GM19328 (cell line): ENCODE results near the gene IFT80.
"Not testable (repeated sequence)": the region's sequence is repeated elsewhere in the genome, so short reads cannot be mapped to it uniquely, and the experiment has no call there.

Experiments
- ATAC-seq: cut with Tn5 transposase; IDR thresholded peaks from one replicate; pipeline ENCODE4 v1.9.1; 2021; ENCODE audit warnings: mild to moderate bottlenecking, moderate library complexity; ENCODE audit not compliant: unreplicated experiment

Gene IFT80

DNA sequence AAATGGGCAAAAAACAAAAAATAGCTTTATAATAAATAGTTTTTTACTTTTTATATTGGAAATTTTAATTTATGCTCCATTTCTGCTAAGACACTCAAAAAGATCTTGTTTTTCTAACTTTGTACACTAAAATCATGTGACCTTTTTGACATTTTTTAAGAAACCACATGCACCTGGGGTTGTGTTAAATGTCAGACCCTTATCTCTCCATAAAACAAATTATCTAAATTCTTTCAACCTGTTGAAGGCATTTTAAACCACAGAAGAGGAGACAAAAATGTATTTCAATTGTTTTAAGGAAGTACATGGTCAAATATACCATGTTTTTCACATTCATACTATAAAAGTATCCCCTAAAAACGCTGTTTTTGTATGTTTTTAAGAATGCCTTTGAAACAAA lies 29.2 kb downstream of the IFT80 start:
- no peak for ATAC-seq

DNA sequence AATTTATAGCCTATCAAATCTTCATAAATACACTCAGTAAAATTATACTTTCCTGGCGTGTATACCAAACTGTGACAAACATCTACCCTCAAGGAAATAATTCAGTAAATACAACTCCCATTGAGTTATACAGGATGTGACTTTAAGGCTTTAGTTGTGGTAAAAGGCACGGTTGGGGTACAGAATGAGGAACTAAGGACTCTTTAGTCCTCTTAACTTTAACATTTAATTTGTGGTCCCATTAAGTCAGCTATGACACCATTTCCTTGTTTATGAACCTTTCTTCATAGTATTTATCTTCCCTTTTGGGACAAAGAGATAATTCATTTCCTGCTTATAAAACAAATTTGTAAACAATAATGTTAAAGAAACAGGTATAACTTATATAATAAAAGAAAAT lies 30.2 kb downstream of the IFT80 start:
- no peak for ATAC-seq

DNA sequence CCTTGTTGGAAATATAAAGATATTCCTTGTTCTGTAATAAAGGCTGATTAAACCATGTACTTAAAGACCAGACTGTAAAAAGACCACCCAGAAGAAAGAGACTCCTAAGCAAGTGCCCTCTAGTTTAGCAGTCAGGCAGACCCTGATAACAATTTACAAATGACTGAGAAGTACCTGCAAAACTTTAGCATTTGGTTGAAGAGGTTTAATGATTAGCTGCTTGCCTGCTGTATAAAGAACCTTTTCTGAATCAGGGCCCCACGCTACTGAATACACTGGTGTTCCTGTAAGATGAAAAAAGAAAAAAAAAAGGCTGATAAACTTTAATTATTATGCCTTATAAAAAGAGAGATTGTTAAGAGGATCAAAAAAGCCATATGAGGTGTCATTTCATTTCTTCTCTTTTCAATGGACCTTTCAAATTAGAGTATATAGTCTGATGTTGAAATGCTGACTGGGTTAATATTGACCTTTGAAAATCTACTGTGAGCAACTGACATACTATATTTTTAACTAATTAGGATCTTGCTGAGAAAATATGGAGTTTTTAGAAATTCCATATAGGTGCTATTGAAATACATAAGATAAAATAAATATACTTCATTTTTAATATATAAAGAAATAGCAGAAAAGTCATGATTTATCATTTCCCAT lies 33.0 kb downstream of the IFT80 start:
- no peak for ATAC-seq

DNA sequence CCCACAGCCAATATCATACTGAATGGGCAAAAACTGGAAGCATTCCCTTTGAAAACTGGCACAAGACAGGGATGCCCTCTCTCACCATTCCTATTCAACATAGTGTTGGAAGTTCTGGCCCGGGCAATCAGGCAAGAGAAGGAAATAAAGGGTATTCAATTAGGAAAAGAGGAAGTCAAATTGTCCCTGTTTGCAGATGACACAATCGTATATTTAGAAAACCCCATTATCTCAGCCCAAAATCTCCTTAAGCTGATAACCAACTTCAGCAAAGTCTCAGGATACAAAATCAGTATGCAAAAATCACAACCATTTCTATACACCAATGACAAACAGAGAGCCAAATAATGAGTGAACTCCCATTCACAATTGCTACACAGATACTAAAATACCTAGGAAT lies 36.1 kb downstream of the IFT80 start:
- not testable (repeated sequence) for ATAC-seq

DNA sequence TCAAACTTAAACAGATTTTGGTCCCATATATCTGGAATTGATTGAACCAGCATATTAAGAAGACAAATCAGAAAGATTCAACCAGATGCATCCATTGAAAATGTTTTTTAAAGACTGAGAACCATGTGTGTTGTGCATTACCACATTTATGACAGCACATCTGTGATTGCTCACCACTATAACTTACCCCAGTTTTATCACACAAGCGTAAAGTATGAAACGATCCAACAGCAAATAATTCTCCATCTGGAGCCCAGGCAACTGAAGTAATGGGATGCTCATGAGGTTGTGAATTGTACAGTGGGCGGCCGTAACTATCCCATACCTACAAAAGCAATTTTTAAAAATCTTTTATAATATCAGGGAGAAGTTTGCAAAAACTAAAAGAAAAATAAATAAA lies 43.2 kb downstream of the IFT80 start:
- no peak for ATAC-seq

DNA sequence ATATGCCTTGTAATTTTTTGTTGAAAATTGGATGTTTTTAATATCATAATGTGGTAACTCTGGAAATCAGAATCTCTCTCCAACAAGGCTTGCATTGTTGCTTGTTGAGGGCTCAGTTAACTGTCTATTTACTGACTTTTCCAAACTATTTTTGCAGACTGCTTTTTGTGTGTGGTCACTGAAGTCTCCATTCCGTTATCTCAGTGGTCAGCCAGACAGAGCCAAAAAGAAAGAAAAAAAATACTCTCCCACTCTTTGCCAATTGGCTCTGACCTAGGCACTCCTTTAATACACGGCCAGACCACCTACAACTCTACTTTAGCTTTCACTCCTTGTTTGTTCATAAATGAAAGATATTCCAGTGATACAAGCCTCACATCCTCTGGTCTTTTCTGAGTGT lies 52.5 kb downstream of the IFT80 start:
- ATAC-seq, result no peak

DNA sequence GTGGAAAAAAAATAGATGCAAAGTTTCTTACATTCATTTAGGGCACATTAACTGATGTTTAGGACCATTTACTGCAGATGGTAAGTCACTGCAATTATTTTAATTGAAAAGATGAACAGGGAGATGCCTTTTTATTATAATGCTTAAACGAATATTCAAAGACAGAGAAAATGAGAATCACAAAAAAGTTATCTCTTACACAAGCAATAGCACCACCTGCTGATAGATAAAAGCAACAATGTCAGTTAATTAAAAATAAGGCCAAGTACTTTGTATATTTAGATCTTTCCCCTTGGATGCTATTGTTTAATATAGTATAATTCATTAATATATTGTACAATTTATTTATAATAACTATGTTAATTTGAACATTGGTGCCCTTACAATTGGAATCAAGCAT lies 55.9 kb downstream of the IFT80 start:
- ATAC-seq, result no peak

DNA sequence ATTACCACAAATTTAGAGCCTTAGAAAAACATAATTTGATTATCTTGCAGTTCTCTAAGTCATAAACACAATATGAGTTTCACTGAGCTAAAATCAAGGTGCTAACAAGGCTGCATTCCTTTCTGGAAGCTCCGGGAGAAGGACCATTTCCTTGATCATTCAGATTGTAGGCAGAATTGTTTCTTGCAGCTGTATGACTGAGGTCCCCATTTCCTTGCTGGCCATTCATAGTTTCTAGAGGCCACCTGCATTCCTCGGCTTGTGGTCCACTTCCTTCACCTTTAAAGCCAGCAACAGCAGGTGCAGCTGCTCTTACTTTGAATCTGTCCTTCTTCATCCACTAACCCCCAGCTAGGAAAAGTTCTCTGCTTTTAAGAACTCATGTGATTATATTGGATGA lies 58.7 kb downstream of the IFT80 start:
- ATAC-seq, result no peak

DNA sequence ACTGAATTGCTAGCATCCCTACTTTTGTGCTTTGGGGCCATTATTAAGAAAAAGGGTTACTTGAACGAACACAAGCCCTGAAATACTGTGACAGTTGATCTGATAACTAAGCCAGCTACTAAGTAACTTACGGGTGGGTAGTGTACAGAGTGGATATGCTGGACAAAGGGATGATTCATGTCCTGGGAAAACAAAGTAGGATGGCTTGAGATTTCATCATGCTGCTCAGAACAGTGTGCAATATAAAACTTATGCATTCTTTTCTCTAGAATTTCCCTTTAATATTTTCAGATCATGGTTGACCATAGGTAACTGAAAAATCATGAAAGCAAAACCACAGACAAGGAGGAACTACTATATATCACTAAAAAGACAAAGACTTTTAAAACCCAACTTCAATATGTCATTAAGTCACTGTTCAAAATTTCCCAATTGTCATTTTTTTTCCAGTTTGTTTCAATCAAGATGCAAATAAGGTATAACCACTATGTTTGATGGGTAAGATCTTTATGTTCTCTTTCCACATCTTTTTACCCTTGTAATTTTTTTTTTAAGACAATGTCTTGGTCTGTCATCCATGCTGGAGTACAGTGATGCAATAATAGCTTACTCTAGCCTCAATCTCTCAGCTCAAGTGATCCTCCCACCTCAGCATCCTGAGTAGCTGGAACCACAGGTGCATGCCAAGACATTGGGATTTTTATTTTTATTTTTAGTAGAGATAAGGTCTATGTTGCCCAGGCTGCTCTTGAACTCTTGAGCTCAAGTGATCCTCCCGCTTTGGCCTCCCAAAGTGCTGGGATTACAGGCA lies 67.7 kb downstream of the IFT80 start:
- ATAC-seq, result no peak

DNA sequence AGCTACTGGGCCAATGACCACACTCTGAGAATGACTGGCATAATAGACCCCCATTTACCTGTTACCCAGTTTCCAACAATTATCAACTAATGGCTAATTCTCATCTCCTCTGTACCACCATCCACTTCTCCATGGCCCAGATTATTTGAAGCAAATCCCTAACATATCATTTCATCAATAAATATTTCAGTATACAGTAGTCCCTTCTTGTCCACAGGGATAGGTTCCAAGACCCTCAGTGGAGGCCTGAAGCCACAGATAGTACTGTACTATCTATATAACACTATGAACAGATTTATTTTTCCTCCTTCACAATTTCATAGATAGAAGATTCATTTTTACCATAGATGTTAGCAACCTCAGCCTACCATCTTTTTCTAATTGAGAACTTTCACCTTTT lies 68.3 kb downstream of the IFT80 start:
- no peak for ATAC-seq

DNA sequence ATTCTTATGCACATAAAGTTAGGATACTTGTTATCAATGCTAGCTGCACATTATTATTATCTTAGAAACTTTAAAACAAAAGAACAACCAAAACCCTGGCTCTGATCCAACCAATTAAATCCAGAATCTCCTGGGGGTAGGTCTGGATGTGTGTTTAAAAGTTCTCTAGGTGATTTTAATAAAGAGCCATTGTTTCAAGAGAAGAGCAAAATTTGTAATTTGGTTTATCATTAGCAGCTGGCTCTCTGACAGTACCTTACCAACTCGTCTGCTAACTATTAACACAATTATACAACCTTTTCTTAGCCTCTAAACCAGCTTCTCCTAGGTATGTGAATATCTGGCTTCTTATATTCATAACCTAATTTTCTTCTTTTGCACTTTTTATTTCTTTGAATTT lies 68.9 kb downstream of the IFT80 start:
- ATAC-seq, result no peak

DNA sequence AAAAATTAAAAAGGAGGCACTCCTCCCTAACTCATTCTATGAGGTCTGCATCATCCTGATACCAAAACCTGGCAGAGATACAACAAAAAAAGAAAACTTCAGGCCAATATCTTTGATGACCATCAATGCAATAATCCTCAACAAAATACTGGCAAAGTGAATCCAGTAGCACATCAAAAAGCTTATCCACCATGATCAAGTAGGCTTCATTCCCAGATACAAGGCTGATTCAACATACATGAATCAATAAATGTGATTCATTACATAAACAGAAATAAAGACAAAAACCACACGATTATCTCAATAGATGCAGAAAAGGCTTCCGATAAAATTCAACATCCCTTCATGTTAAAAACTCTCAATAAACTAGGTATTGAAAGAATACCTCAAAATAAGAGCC lies 72.7 kb downstream of the IFT80 start:
- ATAC-seq, result not testable (repeated sequence)

DNA sequence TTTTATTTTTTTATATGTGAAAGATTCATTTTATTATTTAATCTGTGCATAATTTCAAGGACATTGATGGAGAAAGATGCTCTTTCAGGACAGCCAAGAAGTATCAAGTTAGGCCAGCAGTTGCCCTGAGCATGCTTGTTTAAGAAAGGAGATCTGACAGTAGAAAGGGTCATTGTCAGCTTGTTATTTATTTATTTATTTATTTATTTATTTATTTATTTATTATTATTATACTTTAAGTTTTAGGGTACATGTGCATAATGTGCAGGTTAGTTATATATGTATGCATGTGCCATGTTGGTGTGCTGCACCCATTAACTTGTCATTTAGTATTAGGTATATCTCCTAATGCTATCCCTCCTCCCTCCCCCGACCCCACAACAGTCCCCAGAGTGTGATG lies 77.2 kb downstream of the IFT80 start:
- ATAC-seq, result not testable (repeated sequence)

DNA sequence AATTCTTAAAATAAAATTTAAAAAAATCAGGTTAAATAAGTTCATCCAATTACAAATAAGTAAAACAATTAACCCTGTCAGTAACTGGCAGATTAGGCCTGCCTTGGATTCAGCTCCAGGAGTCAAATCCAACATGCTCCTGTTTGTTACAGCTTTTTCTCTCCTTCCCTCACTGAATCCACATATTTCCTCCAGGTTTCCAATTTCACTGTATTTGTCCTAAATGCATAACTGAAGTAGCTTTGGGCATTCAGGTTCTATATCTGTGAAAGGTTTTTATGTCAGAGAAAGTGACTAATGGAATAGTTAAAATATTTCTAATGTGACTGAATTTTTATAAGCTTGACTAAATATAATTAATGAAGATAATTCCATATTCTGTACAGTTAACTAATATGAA lies 79.7 kb downstream of the IFT80 start:
- ATAC-seq, result no peak

DNA sequence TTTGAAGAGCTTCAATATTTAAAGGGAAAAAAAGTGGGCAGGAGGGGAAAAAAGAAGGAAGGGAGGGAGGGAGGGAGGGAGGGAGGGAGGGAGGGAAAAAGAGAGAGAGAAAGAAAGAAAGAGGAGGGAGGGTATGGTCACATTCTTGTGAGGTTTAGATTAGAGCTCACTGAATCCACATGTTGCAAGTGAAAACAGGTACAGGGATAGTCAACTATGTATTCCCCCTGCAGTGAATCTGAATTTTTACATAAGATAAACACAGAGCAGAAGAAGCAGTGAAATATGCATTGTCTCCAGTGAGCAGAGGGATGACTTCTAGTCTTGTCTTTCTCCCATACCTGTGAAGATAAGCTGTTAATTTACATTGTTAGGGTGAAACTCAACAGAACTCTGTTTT lies 84.0 kb downstream of the IFT80 start:
- no peak for ATAC-seq

DNA sequence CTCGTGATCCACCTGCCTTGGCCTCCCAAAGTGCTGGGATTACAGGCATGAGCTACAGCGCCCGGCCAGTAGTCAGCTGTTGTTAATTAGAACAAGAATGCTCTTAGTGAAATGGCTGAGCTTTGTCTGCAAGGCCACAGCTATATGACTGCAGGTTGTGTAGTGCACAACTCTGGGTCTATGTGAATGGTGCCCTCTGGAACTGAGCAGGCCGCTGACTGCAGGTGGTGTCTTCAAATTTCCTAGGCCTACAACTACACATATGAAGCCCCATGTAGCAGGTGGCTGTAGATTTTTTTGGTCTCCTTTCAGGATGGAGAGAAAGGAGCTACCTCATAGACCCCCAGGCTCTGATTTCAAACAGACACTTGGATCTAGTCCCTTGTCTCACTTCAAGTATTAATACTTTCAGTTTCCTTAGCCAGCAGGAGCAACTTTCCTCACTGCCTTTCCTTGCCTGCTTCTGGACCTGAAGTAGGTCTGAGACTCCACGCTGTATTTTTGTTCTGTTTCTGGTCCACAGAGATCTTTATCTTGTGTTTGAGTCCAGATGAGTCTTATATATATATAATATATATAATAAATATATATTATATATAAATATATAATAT lies 86.9 kb downstream of the IFT80 start:
- ATAC-seq, result no peak

DNA sequence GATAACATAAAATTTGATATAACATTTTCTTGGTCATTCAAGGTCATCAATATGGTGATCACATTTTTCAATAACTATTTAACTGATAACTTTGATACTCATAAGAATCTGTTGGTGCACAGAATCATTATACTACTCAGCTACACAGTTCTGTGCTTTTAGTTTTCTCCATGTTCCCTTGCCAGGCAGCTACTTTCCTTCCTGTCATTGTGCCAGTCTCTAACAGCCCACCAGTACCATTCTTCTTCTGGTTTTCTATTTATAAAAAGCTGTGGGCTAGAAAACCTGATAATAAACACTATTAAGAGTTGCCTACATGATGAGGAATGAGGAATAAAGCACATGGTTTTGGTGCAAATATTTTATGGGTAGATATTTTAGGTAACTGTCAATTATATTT lies 96.2 kb downstream of the IFT80 start:
- no peak for ATAC-seq

DNA sequence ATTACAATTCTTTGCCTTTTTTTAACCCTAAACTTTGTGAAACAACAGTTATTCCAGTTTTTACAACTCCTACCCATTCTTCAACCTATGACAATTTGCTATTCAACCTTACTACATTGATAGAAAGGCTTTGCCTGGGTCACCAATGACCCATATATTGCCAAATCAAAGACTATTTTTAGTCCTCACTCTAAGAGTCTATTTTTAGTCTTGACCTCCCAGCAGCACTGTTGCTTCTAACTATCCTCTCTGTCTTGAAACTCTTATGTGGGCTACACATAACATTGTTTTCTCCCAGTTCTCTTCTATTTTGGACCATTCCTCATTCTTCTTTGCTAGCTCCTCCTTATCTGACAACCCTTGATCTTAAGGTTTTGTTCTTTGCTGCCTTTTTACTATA lies 102.4 kb downstream of the IFT80 start:
- ATAC-seq, result no peak

DNA sequence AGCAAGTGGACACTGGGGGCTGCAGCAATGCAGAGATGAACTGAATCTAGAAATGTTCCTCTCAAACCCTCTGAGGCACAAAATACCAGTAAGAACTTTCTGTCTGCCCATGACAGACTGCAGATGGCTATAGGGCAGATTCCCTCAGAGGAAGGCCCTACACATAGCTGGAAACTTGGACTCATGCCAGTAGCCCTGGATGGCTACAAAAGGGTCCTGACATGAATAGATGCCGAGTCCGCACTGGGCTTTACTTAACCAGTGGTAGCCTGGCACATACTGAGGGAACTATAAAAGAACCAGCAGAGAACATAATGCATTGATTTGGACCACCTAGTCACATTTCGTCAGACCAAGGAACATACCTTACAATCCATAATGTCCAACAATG lies 107.1 kb downstream of the IFT80 start:
- no peak for ATAC-seq

DNA sequence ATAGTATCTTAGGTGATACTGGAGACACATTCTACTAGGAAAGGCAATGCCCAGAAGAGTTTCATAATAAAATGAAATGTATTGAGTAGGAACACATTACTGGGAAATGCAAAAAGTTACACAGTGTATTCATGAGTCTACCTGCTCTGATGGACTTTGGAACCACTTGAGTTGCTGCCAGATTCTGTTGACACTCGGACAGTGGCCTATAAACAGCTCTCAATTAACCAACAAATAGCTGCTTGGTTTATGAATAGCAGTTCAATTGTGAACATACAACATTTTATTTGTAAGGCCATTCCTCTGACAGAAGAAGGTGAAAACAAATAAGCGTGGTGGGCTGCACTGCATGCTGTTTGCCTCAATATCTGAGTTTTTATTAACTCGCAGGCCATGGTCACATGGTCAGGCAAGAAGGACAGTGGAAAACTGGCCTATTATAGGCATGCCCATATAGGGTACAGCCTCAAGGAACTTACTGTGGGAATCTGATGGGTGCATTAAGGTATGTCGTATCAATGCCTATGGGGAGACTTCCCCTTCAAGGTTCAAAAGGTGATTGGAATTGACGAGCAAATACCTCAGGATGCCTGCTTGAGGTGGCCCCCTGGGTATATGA lies 107.6 kb downstream of the IFT80 start:
- ATAC-seq, result no peak

DNA sequence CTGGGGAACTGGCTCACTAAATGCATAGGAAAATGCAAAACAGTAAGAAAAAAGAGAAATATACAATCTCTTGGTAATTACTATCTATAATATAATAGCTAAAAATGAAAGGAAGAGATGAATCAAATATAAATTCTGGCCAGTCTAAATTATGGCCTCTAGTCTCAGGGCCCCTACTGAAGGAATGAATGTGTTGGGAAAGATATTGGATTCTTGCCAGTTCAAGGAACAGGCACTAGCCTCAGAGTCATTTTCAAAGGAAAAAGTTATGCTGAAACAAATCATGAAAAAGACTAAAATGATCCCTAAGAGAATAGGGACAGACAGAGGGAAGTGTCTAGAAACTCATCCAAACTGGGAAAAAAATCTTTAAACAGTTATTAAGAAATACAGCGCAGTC lies 111.4 kb downstream of the IFT80 start:
- no peak for ATAC-seq

DNA sequence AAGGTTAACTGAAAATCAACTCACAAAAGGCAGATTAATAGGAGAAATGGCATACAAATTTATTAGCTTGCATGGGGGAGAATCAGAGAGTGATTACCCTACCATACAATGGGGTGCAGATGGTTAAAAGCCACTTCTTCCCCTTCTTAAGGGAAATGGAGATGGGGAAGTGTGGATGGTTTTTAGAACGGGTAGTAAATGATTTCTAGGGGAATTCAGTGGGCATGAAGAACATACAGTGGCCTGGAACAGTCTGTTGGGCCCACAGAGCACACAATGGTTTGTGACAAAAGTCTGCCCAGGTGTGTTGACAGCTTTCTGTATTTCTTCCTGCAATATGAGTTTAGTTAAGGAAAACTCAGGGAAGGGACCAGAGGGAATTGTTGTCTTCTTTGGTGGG lies 112.8 kb downstream of the IFT80 start:
- ATAC-seq, result no peak
